H1 (cell line): Measurements from ENCODE around the gene GIGYF2. TPM values are rescaled to one million over a fixed set of nuclear protein-coding genes. Genes with fewer than 3 reads are reported as not detected.

Experiments
- CTCF ChIA-PET: fragments of 300-600 bp; sonication (Branson Sonifier 250); formaldehyde crosslinking; loops from one replicate; lab custom pipeline; 2021; ENCODE audit not compliant: partially characterized antibody; lab: Charles Lee
- POLR2A ChIA-PET: fragments of 300-600 bp; sonication (Branson Sonifier 250); formaldehyde crosslinking; loops from one replicate; lab custom pipeline; 2021; ENCODE audit warnings: inconsistent platforms; ENCODE audit not compliant: partially characterized antibody; lab: Charles Lee
- DNase-seq, 2 experiments: peaks; one replicate each; pipeline versions ENCODE4 v3.0.0 to v3.0.0-alpha.2; 2010 to 2022; ENCODE audit warnings: low spot score in 2 of 2, low read depth in 1 of 2, mixed read lengths in 1 of 2
- FAIRE-seq: peaks from 2 replicates; lab custom pipeline; 2011; peaks lifted over from hg19 to GRCh38; lab: Jason Lieb, UNC
- H2AFZ ChIP-seq: 2 replicates; pipeline ENCODE4 v1.8.1; 2012; ENCODE audit warnings: low read length, inconsistent platforms
- H2AK5ac ChIP-seq: 2 replicates; pipeline ENCODE4 v1.6.1; 2013; ENCODE audit warnings: low read depth, low read length
- H2BK120ac ChIP-seq: replicated peaks from 2 replicates; pipeline ENCODE3; 2013; ENCODE audit warnings: low read depth, low read length, inconsistent platforms
- H2BK12ac ChIP-seq: 2 replicates; pipeline ENCODE4 v1.6.1; 2013; ENCODE audit warnings: low read depth, low read length
- H2BK15ac ChIP-seq: 2 replicates; pipeline ENCODE4 v1.6.1; 2013; ENCODE audit warnings: low read length
- H2BK20ac ChIP-seq: 2 replicates; pipeline ENCODE4 v1.6.1; 2013; ENCODE audit warnings: low read length
- H2BK5ac ChIP-seq: 2 replicates; pipeline ENCODE4 v1.6.1; 2013; ENCODE audit warnings: low read depth, low read length
- H3K14ac ChIP-seq: 2 replicates; pipeline ENCODE4 v1.6.1; 2013; ENCODE audit warnings: inconsistent platforms; ENCODE audit not compliant: insufficient read length
- H3K18ac ChIP-seq: 2 replicates; pipeline ENCODE4 v1.6.1; 2013; ENCODE audit warnings: low read length; ENCODE audit errors: extremely low read depth
- H3K23ac ChIP-seq: 2 replicates; pipeline ENCODE4 v1.6.1; 2013; ENCODE audit warnings: inconsistent platforms; ENCODE audit not compliant: insufficient read length
- H3K23me2 ChIP-seq: 2 replicates; pipeline ENCODE4 v1.6.1; 2013; ENCODE audit warnings: low read depth, low read length
- H3K27ac ChIP-seq: 2 replicates; pipeline ENCODE4 v1.6.1; 2011; ENCODE audit warnings: low read depth, low read length, inconsistent platforms
- H3K27me3 ChIP-seq, 4 experiments: replicated peaks in 1 of 4; 1 replicate in 1 of 4; 2 replicates in 3 of 4; pipeline versions ENCODE4 v1.6.1 to v1.8.1; 2011 to 2013; ENCODE audit warnings: low read length in 3 of 4, mild to moderate bottlenecking in 3 of 4, inconsistent platforms in 2 of 4, mixed read lengths in 2 of 4, moderate library complexity in 1 of 4; ENCODE audit not compliant: control insufficient read depth in 3 of 4, insufficient read depth in 3 of 4; ENCODE audit errors: extremely low read depth in 1 of 4
- H3K36me3 ChIP-seq, 4 experiments: 2 replicates each; pipeline versions ENCODE4 v1.6.1 to v1.8.1; 2011 to 2013; ENCODE audit warnings: mild to moderate bottlenecking in 4 of 4, low read length in 3 of 4, moderate library complexity in 2 of 4, control low read depth in 1 of 4, inconsistent platforms in 1 of 4; ENCODE audit not compliant: insufficient read depth in 4 of 4, control insufficient read depth in 2 of 4
- H3K4ac ChIP-seq: replicated peaks from 2 replicates; pipeline ENCODE3; 2013; ENCODE audit warnings: low read length, low read depth, mixed read lengths, inconsistent platforms; ENCODE audit not compliant: insufficient read length
- H3K4me1 ChIP-seq, 4 experiments: replicated peaks in 1 of 4; 1 replicate in 1 of 4; 2 replicates in 3 of 4; pipeline versions ENCODE4 v1.6.1 to v1.8.1; 2011 to 2013; ENCODE audit warnings: low read length in 3 of 4, inconsistent platforms in 2 of 4, mixed read lengths in 1 of 4; ENCODE audit not compliant: insufficient read depth in 4 of 4, control insufficient read depth in 3 of 4
- H3K4me2 ChIP-seq, 2 experiments: 2 replicates each; pipeline versions ENCODE4 v1.6.1 to v1.8.1; 2011 to 2013; ENCODE audit warnings: low read depth in 2 of 2, low read length in 2 of 2, control low read depth in 1 of 2, inconsistent platforms in 1 of 2, mild to moderate bottlenecking in 1 of 2; ENCODE audit not compliant: insufficient read depth in 1 of 2
- H3K4me3 ChIP-seq, 4 experiments: fragments of 200-600, 300-600 bp in 1 of 4; sonication (generic), shearing (Covaris generic), sonication (Bioruptor Twin) in 1 of 4; 2 replicates each; pipeline versions ENCODE4 v1.5.1 to v1.8.1; 2011 to 2016; ENCODE audit warnings: low read length in 4 of 4, low read depth in 3 of 4, control low read depth in 2 of 4, inconsistent platforms in 2 of 4, mild to moderate bottlenecking in 2 of 4, mixed read lengths in 1 of 4, moderate library complexity in 1 of 4; ENCODE audit not compliant: insufficient read depth in 2 of 4; ENCODE audit errors: extremely low read depth in 1 of 4
- H3K56ac ChIP-seq: replicated peaks from 2 replicates; pipeline ENCODE3; 2013; ENCODE audit warnings: low read depth, mild to moderate bottlenecking, mixed read lengths, low read length, inconsistent platforms; ENCODE audit not compliant: insufficient read length
- H3K79me1 ChIP-seq: 2 replicates; pipeline ENCODE4 v1.6.1; 2013; ENCODE audit warnings: low read depth, low read length, control low read depth
- H3K79me2 ChIP-seq, 2 experiments: 2 replicates each; pipeline versions ENCODE4 v1.6.1 to v1.8.1; 2012 to 2013; ENCODE audit warnings: low read length in 2 of 2, mild to moderate bottlenecking in 2 of 2, inconsistent platforms in 1 of 2; ENCODE audit not compliant: insufficient read depth in 2 of 2, control insufficient read depth in 1 of 2
- H3K9ac ChIP-seq, 4 experiments: replicated peaks in 1 of 4; 1 replicate in 1 of 4; 2 replicates in 3 of 4; pipeline versions ENCODE4 v1.6.1 to v1.8.1; 2011 to 2013; ENCODE audit warnings: low read depth in 3 of 4, low read length in 3 of 4, control low read depth in 2 of 4, mild to moderate bottlenecking in 2 of 4, moderate library complexity in 2 of 4, inconsistent platforms in 1 of 4; ENCODE audit errors: extremely low read depth in 1 of 4
- H3K9me3 ChIP-seq, 2 experiments: 2 replicates each; pipeline versions ENCODE4 v1.6.1 to v1.8.1; 2012 to 2013; ENCODE audit warnings: mild to moderate bottlenecking in 2 of 2, moderate library complexity in 2 of 2, control low read depth in 1 of 2, inconsistent platforms in 1 of 2, low read depth in 1 of 2, low read length in 1 of 2, mixed read lengths in 1 of 2; ENCODE audit not compliant: insufficient read depth in 2 of 2
- H4K20me1 ChIP-seq, 2 experiments: replicated peaks in 1 of 2; 2 replicates each; pipeline versions ENCODE3 to v1.8.1; 2011 to 2013; ENCODE audit warnings: inconsistent platforms in 2 of 2, low read length in 2 of 2, mild to moderate bottlenecking in 1 of 2; ENCODE audit not compliant: insufficient read depth in 2 of 2, control insufficient read depth in 1 of 2
- H4K5ac ChIP-seq: 2 replicates; pipeline ENCODE4 v1.6.1; 2013; ENCODE audit warnings: low read length, low read depth, mixed read lengths, inconsistent platforms; ENCODE audit not compliant: insufficient read length
- H4K8ac ChIP-seq: 2 replicates; pipeline ENCODE4 v1.8.0; 2013; ENCODE audit warnings: mild to moderate bottlenecking, moderate library complexity, low read length, inconsistent platforms; ENCODE audit not compliant: insufficient read depth; ENCODE audit errors: extremely low read depth
- H4K91ac ChIP-seq: replicated peaks from 2 replicates; pipeline ENCODE3; 2013; ENCODE audit warnings: low read length, mixed read lengths, inconsistent platforms; ENCODE audit not compliant: insufficient read length
- POU5F1 ChIP-seq: IDR thresholded peaks from 2 replicates; pipeline ENCODE4 v1.6.1; 2011; ENCODE audit warnings: low read depth, mild to moderate bottlenecking, low read length, moderate library complexity
- WGBS, 2 experiments: shearing (Covaris generic) in 1 of 2; methylation state at CpG; one replicate each; pipeline versions ENCODE4 v1.1.6 to v1.1.7; 2013 to 2015; ENCODE audit warnings: low lambda C conversion rate in 2 of 2, mixed read lengths in 2 of 2, inconsistent platforms in 1 of 2, low coverage in 1 of 2, missing lambda C conversion rate in 1 of 2; ENCODE audit not compliant: insufficient replicate concordance in 2 of 2, insufficient coverage in 1 of 2, insufficient read length in 1 of 2; ENCODE audit errors: extremely low coverage in 1 of 2, missing lambda C conversion rate in 1 of 2; 5-methylcytosine and 5-hydroxymethylcytosine counted together
- polyA plus RNA-seq, 7 experiments: library from polyadenylated mRNA; depleted of rRNA in 3 of 7; stranded (reverse) in 5 of 7; unstranded in 2 of 7; fragments of >200 nt in 5 of 7; fragments of 200-250 nt in 2 of 7; gene quantifications; 1 replicate in 5 of 7; 2 replicates in 1 of 7; 4 replicates in 1 of 7; pipeline versions ENCODE4 v1.2.1 to v1.2.3, GENCODE V29; 2011 to 2013; ENCODE audit warnings: missing spikeins in 2 of 7, mixed read lengths in 2 of 7
- total RNA-seq: library from RNA; stranded (reverse); fragmentation: NEBNext Ultra II Directional; extraction: Animal tissue kit (Norgen Biotek cat#: 25700); gene quantifications from 2 replicates; pipeline ENCODE4 v1.2.1, GENCODE V29; 2021

Gene GIGYF2
- total and polyA plus RNA-seq, 2 of the 8 experiments (the other 6 are each of a cell fraction or from before 2014, with no cell fraction given) = 22.3 to 62.0 TPM

DNA sequence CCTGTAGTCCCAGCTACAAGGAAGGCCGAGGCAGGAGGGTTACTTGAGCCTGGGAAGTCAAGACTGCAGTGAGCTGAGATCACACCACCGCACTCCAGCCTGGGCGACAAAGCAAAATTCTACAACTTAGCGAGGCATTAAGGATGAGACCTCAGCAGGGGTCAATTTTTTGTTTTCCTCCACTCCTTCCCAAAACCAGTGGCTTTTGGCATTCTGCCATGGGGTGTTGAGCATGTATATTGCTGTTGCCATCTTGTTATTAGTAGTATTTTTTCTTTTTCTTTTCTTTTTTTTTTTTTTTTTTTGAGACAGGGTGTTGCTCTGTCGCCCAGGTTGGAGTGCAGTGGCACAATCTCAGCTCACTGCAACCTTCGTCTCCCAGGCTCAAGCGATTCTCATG, 8.9 kb upstream of the GIGYF2 start:
- H3K4me1 ChIP-seq = no peaks in the 10 kb centered on the region
- WGBS, 2 experiments = 88% methylated on average over 7 of the region's 7 CpGs; no CpG with 5 or more reads in 1 of the 2 experiments
- CTCF ChIA-PET = interaction anchor here (1.0 to 1.9 kb wide), 2 partner anchors 10 to 77 kb away, joined by 3 to 6 read pairs; no protein-coding TSS in a partner anchor

More for the DNA sequence above, 8.9 kb upstream of the GIGYF2 start:
- Histone ChIP-seq H2BK5ac (no peak overlapping the region; the same call in 1 of the 2 replicates), H3K23me2 (no peaks in the 10 kb centered on the region), H3K56ac (no peak overlapping the region), H2AFZ (no peak overlapping the region), H3K9ac (no peak overlapping the region), H3K27me3 (no peaks in the 10 kb centered on the region), H3K4me3 (no peak overlapping the region), H2BK12ac (no peak overlapping the region), H2BK120ac (no peak overlapping the region), H3K4me2 (no peak overlapping the region), H3K4ac (no peak overlapping the region), H2AK5ac (no peak overlapping the region), H2BK15ac (no peak overlapping the region), H2BK20ac (no peak overlapping the region), H3K9me3 (no peaks in the 10 kb centered on the region), H3K79me2 (no peaks in the 10 kb centered on the region), H4K91ac (no peak overlapping the region), H3K18ac (no peak overlapping the region), H4K20me1 (no peaks in the 10 kb centered on the region), H4K8ac (no peak overlapping the region), H3K23ac (no peak overlapping the region), H3K27ac (no peak overlapping the region), H3K14ac (no peak overlapping the region), H4K5ac (no peak overlapping the region), H3K36me3 (no peaks in the 10 kb centered on the region), H3K79me1 (no peaks in the 10 kb centered on the region)
- no peak for TF ChIP-seq POU5F1
- POLR2A ChIA-PET = interaction anchor here (1.8 kb wide), 1 partner anchor 10 kb away, joined by 6 read pairs; no protein-coding TSS in a partner anchor
- FAIRE-seq (no peak), DNase-seq (no peak)
